Trophoblast cell (in vitro differentiated cells and primary cell): ENCODE data around the gene TACR1.

Source experiments
- DNase-seq, 2 donors: peaks; one replicate each; pipeline ENCODE4 v3.0.0-alpha.2; 2016
- H2AFZ ChIP-seq: 2 replicates; pipeline ENCODE4 v1.6.1; 2013; ENCODE audit warnings: low read length, moderate library complexity, mild to moderate bottlenecking; ENCODE audit not compliant: insufficient read depth, poor library complexity
- H2AK5ac ChIP-seq: 2 replicates; pipeline ENCODE4 v1.6.1; 2013; ENCODE audit warnings: mild to moderate bottlenecking, low read length
- H2BK120ac ChIP-seq: 2 replicates; pipeline ENCODE4 v1.6.1; 2013; ENCODE audit warnings: low read length, mild to moderate bottlenecking, moderate library complexity; ENCODE audit not compliant: insufficient read depth, poor library complexity
- H2BK12ac ChIP-seq: 2 replicates; pipeline ENCODE4 v1.6.1; 2013; ENCODE audit warnings: mild to moderate bottlenecking, low read length, moderate library complexity
- H2BK5ac ChIP-seq: 2 replicates; pipeline ENCODE4 v1.6.1; 2013; ENCODE audit warnings: low read length, low read depth, moderate library complexity, mild to moderate bottlenecking; ENCODE audit not compliant: poor library complexity
- H3K14ac ChIP-seq: 2 replicates; pipeline ENCODE4 v1.6.1; 2013; ENCODE audit warnings: mild to moderate bottlenecking, low read length
- H3K18ac ChIP-seq: 2 replicates; pipeline ENCODE4 v1.6.1; 2013; ENCODE audit warnings: mild to moderate bottlenecking, low read length
- H3K23ac ChIP-seq: 2 replicates; pipeline ENCODE4 v1.6.1; 2013; ENCODE audit warnings: low read length
- H3K27ac ChIP-seq: 2 replicates; pipeline ENCODE4 v1.5.1; 2013; ENCODE audit warnings: low read depth, mild to moderate bottlenecking, inconsistent platforms, low read length, moderate library complexity
- H3K27me3 ChIP-seq: 2 replicates; pipeline ENCODE4 v1.6.1; 2013; ENCODE audit warnings: inconsistent platforms, mild to moderate bottlenecking, low read length, moderate library complexity; ENCODE audit not compliant: insufficient read depth
- H3K36me3 ChIP-seq, 2 experiments: 1 replicate in 1 of 2; 2 replicates in 1 of 2; pipeline ENCODE4 v1.6.1; 2013; ENCODE audit warnings: low read length in 2 of 2, mild to moderate bottlenecking in 2 of 2, moderate library complexity in 1 of 2; ENCODE audit not compliant: insufficient read depth in 2 of 2, control insufficient read depth in 1 of 2
- H3K4ac ChIP-seq: 2 replicates; pipeline ENCODE4 v1.6.1; 2013; ENCODE audit warnings: low read depth, mild to moderate bottlenecking, low read length, moderate library complexity
- H3K4me1 ChIP-seq, 2 experiments: 1 replicate in 1 of 2; 2 replicates in 1 of 2; pipeline ENCODE4 v1.6.1; 2013; ENCODE audit warnings: low read length in 2 of 2, mild to moderate bottlenecking in 2 of 2, moderate library complexity in 1 of 2; ENCODE audit not compliant: insufficient read depth in 2 of 2, control insufficient read depth in 1 of 2
- H3K4me2 ChIP-seq: 2 replicates; pipeline ENCODE4 v1.6.1; 2013; ENCODE audit warnings: inconsistent platforms, mild to moderate bottlenecking, low read length, moderate library complexity
- H3K4me3 ChIP-seq: 2 replicates; pipeline ENCODE4 v1.5.1; 2013; ENCODE audit warnings: mild to moderate bottlenecking, low read depth, low read length, inconsistent platforms
- H3K79me1 ChIP-seq: one replicate; pipeline ENCODE4 v1.6.1; 2013; ENCODE audit warnings: low read length
- H3K79me2 ChIP-seq: 2 replicates; pipeline ENCODE4 v1.6.1; 2013; ENCODE audit warnings: low read length, mild to moderate bottlenecking; ENCODE audit not compliant: control insufficient read depth, insufficient read depth, poor library complexity
- H3K9ac ChIP-seq: 2 replicates; pipeline ENCODE4 v1.6.1; 2013; ENCODE audit warnings: mild to moderate bottlenecking, low read length
- H3K9me3 ChIP-seq: 2 replicates; pipeline ENCODE4 v1.6.1; 2013; ENCODE audit warnings: low read depth, mild to moderate bottlenecking, control low read depth, inconsistent platforms, low read length; ENCODE audit not compliant: insufficient read depth
- H4K12ac ChIP-seq: 2 replicates; pipeline ENCODE4 v1.6.1; 2013; ENCODE audit warnings: low read depth, mild to moderate bottlenecking, low read length, moderate library complexity
- H4K8ac ChIP-seq: 2 replicates; pipeline ENCODE4 v1.6.1; 2013; ENCODE audit warnings: low read depth, mild to moderate bottlenecking, low read length, moderate library complexity
- H4K91ac ChIP-seq: one replicate; pipeline ENCODE4 v1.6.1; 2013; ENCODE audit warnings: low read depth, mild to moderate bottlenecking, low read length, moderate library complexity
- WGBS: extraction: QIAGEN DNeasy Blood & Tissue Kit; methylation state at CpG from one replicate; pipeline ENCODE4 v1.1.7; 2013; ENCODE audit warnings: missing lambda C conversion rate; ENCODE audit not compliant: insufficient read length, insufficient coverage; ENCODE audit errors: extremely low coverage; 5-methylcytosine and 5-hydroxymethylcytosine counted together

Gene TACR1

GRCh38 chr2:75094405-75094804, 104.9 kb downstream of the TACR1 start:
- H4K12ac ChIP-seq, result no peak overlapping the region
- no peaks in the 10 kb centered on the region for H3K36me3 ChIP-seq
- H3K79me2 ChIP-seq, result no peaks in the 10 kb centered on the region
- peaks cover 9 to 15% of the 10 kb centered on the region in 2 experiments for H3K4me1 ChIP-seq
- H3K23ac ChIP-seq, result no peak overlapping the region
- H3K14ac ChIP-seq, result no peak overlapping the region
- H2AK5ac ChIP-seq, result no peak overlapping the region
- no peaks in the 10 kb centered on the region for H3K27me3 ChIP-seq
- no peak overlapping the region for H3K9ac ChIP-seq
- H4K8ac ChIP-seq, result no peak overlapping the region
- H3K9me3 ChIP-seq, result peaks cover 3% of the 10 kb centered on the region
- H3K4ac ChIP-seq, result no peak overlapping the region
- H4K91ac ChIP-seq, result no peak overlapping the region
- no peak overlapping the region for H3K18ac ChIP-seq
- DNase-seq, result no peak
- H3K27ac ChIP-seq, result no peak overlapping the region
- no peak overlapping the region for H3K4me2 ChIP-seq
- no peak overlapping the region for H2AFZ ChIP-seq
- no CpG with 5 or more reads among the region's 1 CpG for whole genome bisulfite sequencing
- H3K4me3 ChIP-seq, result no peak overlapping the region
- H3K79me1 ChIP-seq, result peaks cover 3% of the 10 kb centered on the region
- no peak overlapping the region for H2BK120ac ChIP-seq
- no peak overlapping the region for H2BK12ac ChIP-seq
- no peak overlapping the region for H2BK5ac ChIP-seq

DNA sequence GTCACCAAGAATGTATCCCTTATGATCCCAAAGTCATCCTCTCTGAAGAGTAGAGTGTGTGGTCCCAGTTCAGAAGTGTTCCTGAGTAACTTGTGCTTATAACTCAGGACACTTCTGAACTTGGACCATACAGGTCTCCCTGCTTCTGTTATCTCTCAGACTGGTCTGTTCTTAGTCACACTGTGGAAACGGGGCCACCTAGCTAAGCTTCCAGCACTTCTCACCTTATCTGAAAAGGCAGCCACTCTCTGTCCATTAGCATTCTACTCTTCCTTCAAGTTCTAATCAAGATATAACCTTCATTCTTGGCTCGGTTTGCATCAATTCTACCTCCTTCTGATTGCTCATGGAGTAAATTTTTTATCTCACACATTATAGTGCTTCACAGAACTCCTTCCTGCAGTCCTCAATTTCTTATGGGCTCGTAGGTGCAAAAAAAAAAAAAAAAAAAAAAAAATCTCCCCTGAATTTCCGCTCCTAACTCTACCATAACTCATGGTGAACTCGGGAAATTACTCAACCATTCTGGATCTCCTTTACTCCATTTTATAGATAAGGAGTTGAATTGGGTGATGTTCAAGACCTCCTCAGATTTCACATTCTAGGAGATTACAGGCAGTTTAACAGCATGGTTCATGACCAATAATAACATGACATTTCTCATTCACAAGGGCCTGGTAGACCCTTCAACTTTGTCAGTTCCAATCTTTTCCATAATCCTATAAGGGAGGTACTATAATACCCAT, 108.4 kb downstream of the TACR1 start:
- Histone ChIP-seq H3K79me1 (no peaks in the 10 kb centered on the region), H3K4me3 (no peak overlapping the region), H3K4ac (no peak overlapping the region), H3K4me1 (peaks cover under 1 to 9% of the 10 kb centered on the region in 2 experiments), H3K14ac (no peak overlapping the region), H3K9me3 (peaks cover 3% of the 10 kb centered on the region), H3K79me2 (peaks cover 2% of the 10 kb centered on the region), H2BK5ac (no peak overlapping the region), H4K12ac (no peak overlapping the region), H3K18ac (no peak overlapping the region), H3K9ac (no peak overlapping the region), H2BK12ac (no peak overlapping the region), H4K8ac (no peak overlapping the region), H2BK120ac (no peak overlapping the region), H3K4me2 (no peak overlapping the region), H4K91ac (no peak overlapping the region), H3K23ac (no peak overlapping the region), H3K36me3 (no peaks in the 10 kb centered on the region), H2AFZ (no peak overlapping the region), H3K27ac (no peak overlapping the region), H2AK5ac (no peak overlapping the region), H3K27me3 (no peaks in the 10 kb centered on the region)
- no peak for DNase-seq
- WGBS, result no CpG with 5 or more reads among the region's 5 CpGs

- Histone ChIP-seq H3K79me1 (no peaks in the 10 kb centered on the region), H3K18ac (no peak overlapping the region), H3K36me3 (no peaks in the 10 kb centered on the region), H3K4me1 (peaks cover 0 to 4% of the 10 kb centered on the region in 2 experiments), H3K27me3 (no peaks in the 10 kb centered on the region), H3K23ac (no peak overlapping the region), H4K8ac (no peak overlapping the region), H3K14ac (no peak overlapping the region), H4K12ac (no peak overlapping the region), H3K9me3 (peaks cover 1% of the 10 kb centered on the region), H2AFZ (no peak overlapping the region), H3K4ac (no peak overlapping the region), H2AK5ac (no peak overlapping the region), H3K9ac (no peak overlapping the region), H2BK5ac (no peak overlapping the region), H3K27ac (no peak overlapping the region), H2BK120ac (no peak overlapping the region), H3K79me2 (peaks cover 2% of the 10 kb centered on the region), H3K4me2 (no peak overlapping the region), H3K4me3 (no peak overlapping the region), H2BK12ac (no peak overlapping the region), H4K91ac (no peak overlapping the region)
- no CpG with 5 or more reads among the region's 3 CpGs for WGBS
- DNase-seq, result no peak
Observed at GRCh38 chr2:75089471-75089870, 109.8 kb downstream of the TACR1 start.

DNA sequence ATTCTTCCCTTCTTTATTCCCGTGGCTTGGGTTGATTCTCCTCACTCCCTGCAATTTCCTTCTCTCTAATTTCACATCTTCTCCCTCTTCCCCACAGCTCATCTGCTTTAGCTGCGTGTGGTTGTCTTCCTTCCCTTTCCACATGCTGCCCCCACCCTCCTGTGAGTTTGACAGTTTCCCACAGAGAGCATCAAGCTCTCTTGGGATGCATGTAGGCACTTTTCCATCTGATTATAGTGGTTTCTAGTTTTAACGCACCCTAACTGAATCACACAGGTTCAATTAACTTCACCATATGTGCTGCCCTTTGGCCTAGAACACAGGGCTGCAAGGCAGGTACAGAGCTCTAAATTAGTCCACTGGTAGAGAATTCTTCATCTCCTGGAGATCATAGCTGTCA, 110.5 kb downstream of the TACR1 start:
- Histone ChIP-seq H3K36me3 (no peaks in the 10 kb centered on the region), H3K4me1 (peaks cover 0 to 4% of the 10 kb centered on the region in 2 experiments), H2BK120ac (no peak overlapping the region), H2BK5ac (no peak overlapping the region), H3K9me3 (no peaks in the 10 kb centered on the region), H2AFZ (no peak overlapping the region), H3K14ac (no peak overlapping the region), H3K9ac (no peak overlapping the region), H3K18ac (no peak overlapping the region), H3K23ac (no peak overlapping the region), H4K12ac (no peak overlapping the region), H3K4me3 (no peak overlapping the region), H4K8ac (no peak overlapping the region), H2AK5ac (no peak overlapping the region), H3K4ac (no peak overlapping the region), H3K27me3 (no peaks in the 10 kb centered on the region), H3K79me1 (no peaks in the 10 kb centered on the region), H2BK12ac (no peak overlapping the region), H3K27ac (no peak overlapping the region), H3K79me2 (peaks cover 2% of the 10 kb centered on the region), H4K91ac (no peak overlapping the region), H3K4me2 (no peak overlapping the region)
- no CpG with 5 or more reads among the region's 3 CpGs for WGBS
- DNase-seq, result no peak
